COR-L47 (cell line): ENCODE results near the gene PBX3.
A peak's percentile ranks its signal among the peaks of the same experiment; 100 is the strongest.
"Not testable (repeated sequence)": the region's sequence is repeated elsewhere in the genome, so short reads cannot be mapped to it uniquely, and the experiment has no call there.

ENCODE experiments used
- DNase-seq: peaks from one replicate; lab custom pipeline; 2025; lab: John Stamatoyannopoulos, UW

PBX3 gene

GRCh38 chr9:125749287-125749935 lies 2.2 kb downstream of the PBX3 start:
- no peak for DNase-seq

GRCh38 chr9:125749951-125750626 lies 2.9 kb downstream of the PBX3 start:
- DNase-seq: no peak

- no peak for DNase-seq
Measured at GRCh38 chr9:125750627-125751011, 3.4 kb downstream of the PBX3 start.

DNA sequence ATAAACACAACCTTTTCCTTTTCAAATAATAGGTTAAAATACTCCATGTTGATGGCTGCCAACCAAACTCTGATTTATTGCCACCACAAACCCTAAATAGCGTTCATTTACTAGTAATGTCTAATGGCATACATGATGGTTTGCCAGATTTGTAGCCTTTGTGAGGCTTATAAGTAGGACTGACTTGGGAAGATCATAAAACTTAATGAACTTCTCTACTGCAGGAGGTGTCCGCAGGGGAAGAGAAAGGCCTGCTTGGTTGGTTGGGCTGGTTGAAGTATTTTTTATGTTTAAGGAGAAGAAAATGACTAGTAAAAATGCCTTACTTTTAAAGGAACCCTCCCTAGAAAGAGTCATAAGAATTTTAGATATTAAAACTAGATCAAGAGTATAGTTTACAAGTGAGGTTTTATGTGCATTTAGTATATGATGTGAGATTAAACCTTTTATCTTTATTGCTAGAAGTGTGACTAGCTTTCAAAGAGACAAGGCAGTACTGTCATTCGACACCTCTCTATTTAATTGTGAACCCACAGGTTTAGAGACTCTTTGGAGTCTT lies 5.0 kb downstream of the PBX3 start:
- DNase-seq: no peak

GRCh38 chr9:125754096-125754495 lies 6.9 kb downstream of the PBX3 start:
- DNase-seq: no peak

DNA sequence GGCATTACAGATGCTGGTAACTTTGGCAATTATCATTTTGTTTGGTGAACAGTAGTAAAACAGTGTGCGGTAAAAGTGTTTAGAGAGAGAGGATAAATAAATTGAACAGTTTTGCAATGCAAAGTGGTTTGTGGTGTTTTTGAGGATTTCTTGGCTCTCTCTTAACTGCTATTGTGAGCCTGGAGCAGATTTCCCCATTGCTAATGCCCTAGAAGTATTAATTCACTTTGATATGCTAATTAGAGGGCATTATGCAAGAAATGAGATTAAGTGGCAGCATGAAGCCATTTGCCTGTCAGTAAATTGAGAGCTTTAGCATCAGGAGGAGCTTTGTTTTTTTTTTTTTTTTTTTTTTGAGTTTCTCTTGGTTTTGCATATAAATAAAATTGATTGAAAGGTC lies 8.2 kb downstream of the PBX3 start:
- no peak for DNase-seq

GRCh38 chr9:125756518-125756917 lies 9.3 kb downstream of the PBX3 start:
- no peak for DNase-seq

- no peak for DNase-seq
Measured at GRCh38 chr9:125757834-125758233, 10.7 kb downstream of the PBX3 start.

- peak; percentile 47 for DNase-seq
Measured at GRCh38 chr9:125758986-125759763, 12.0 kb downstream of the PBX3 start.

- DNase-seq: peak; percentile 44
Measured at GRCh38 chr9:125759764-125760129, 12.6 kb downstream of the PBX3 start.

DNA sequence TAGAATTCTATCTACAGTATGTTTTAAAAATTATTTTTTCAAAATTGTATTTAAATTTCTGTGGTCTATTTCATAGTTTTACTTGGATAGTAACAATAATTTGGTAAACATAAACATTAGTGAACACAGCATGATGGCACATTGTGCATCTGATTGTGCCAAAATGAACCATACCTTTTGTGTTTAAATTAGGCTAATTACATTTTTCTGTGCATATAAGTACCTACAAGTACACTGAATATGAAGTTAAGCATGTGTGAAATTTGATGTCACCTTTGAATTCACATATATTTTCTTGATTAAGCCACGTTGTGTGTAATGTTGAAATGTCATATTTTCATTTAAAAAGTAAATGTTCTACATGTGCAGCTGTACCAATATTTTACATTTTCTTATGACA lies 13.4 kb downstream of the PBX3 start:
- no peak for DNase-seq

- DNase-seq: no peak
Measured at GRCh38 chr9:125761676-125762450, 14.7 kb downstream of the PBX3 start.

DNA sequence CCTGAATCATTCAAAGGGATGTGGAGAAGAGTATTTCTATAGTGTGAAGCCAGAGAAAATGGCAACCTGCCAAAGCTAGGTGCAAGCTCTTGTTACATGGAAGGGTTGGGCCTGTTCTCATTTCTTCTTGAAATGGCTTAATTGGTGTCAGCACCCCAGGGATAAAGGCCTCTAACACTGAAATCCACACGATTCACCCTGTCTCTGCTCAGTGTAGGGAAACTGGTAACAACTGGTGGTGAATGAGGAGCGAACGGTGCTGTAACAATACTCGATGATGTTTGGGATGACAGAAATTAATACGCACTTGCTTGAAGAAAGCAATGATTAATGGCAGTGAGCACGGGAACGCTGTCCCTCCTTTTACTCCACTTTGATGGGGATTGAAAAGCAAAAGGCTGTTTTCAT lies 16.2 kb downstream of the PBX3 start:
- DNase-seq: peak; percentile 100

DNA sequence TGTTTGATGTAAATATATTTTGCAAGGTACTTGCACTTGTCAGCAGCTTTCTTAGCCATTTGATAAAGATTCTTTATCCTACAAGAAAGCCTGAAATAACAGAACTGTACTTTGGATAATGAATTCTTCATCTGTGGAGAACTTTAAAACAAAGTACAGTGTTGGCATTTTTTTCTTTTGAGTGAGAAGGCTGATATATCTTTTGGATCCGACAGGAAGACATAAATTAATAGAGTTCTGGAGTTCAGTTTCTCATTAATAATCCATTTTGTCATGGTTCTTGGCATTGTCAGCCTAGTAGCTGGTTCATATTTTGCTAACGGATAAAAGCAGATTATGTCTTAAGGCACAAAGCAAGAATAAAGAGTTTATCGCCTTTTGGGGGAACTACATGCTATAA lies 17.0 kb downstream of the PBX3 start:
- DNase-seq: no peak

- no peak for DNase-seq
Measured at GRCh38 chr9:125766468-125767221, 19.5 kb downstream of the PBX3 start.

- DNase-seq: no peak
Measured at GRCh38 chr9:125767349-125767748, 20.2 kb downstream of the PBX3 start.

DNA sequence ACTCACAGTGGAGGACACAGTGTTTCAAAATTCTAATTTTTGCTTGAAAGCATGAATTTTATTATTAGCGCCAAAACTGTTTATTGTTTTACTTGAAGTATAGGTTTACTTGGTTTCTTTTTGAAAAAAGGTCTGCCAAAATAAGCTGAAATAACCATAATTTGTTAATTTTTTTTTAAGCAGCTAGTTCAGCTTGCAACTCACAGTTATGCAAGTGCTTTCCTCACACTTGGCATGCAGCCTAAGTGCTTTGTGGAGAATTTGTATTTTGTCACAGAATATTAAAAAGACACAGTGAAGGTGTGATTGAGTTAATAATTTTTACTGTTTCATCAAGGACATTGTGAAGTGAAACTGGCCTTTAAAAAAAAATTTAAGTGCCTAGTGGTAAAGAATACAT lies 21.6 kb downstream of the PBX3 start:
- DNase-seq: no peak

DNA sequence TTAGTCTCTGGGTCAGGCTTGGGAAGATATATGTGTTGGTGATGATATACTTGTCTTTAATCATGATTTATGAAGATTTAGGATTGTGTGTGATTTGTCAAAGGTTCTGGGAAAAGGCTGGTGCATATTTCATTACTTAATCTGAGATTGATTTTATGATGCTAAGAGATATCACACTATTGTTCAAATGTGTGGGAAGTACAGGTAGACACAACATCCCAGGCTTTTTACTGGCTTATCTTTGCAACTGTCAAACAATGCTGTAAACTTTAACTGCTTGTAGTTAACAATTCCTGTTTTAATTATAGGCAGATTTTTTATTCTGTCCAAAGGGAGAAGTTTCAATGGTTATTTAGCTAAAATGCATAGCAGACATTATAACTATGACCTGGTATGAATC lies 23.9 kb downstream of the PBX3 start:
- no peak for DNase-seq

GRCh38 chr9:125772740-125773139 lies 25.6 kb downstream of the PBX3 start:
- DNase-seq: no peak

- no peak for DNase-seq
Measured at GRCh38 chr9:125774106-125774505, 26.9 kb downstream of the PBX3 start.

- not testable (repeated sequence) for DNase-seq
Measured at GRCh38 chr9:125776789-125777188, 29.6 kb downstream of the PBX3 start.
